K562 (cell line): ENCODE data around the gene NFS1. TPM values are rescaled to one million over a fixed set of nuclear protein-coding genes. Genes with fewer than 3 reads are reported as not detected.
A peak's percentile ranks its signal among the peaks of the same experiment; 100 is the strongest.

ENCODE experiments used
- CBFA2T2 ChIP-seq: fragments of 450-650 bp; conservative IDR thresholded peaks from 2 replicates; pipeline ENCODE4 v1.6.1; 2017; ENCODE audit warnings: mild to moderate bottlenecking
- CBX2 ChIP-seq: fragments of 200-600 bp; sonication (generic); IDR thresholded peaks from one replicate; pipeline ENCODE4 v1.6.1; 2012; ENCODE audit warnings: mild to moderate bottlenecking, low read length, inconsistent platforms; ENCODE audit not compliant: insufficient read depth, poor library complexity, severe bottlenecking
- CCNT2 ChIP-seq: IDR thresholded peaks from 2 replicates; pipeline ENCODE4 v1.6.1; 2011; ENCODE audit warnings: borderline replicate concordance, low read depth, mild to moderate bottlenecking, moderate library complexity, mixed read lengths, low read length; ENCODE audit not compliant: insufficient read length; ENCODE audit errors: extremely low read depth
- CHCHD3 ChIP-seq: fragments of 250-450 bp; sonication (Bioruptor Pico); IDR thresholded peaks from 2 replicates; pipeline ENCODE4 v2.1.2; 2022; ENCODE audit warnings: mild to moderate bottlenecking
- KHSRP ChIP-seq: fragments of 450-650 bp; IDR thresholded peaks from 2 replicates; pipeline ENCODE4 v1.6.1; 2017
- NR2C2 ChIP-seq, 2 experiments: fragments of 200-800 bp in 1 of 2; sonication (Bioruptor generic) in 1 of 2; sonication (generic) in 1 of 2; formaldehyde crosslinking in 1 of 2; IDR thresholded peaks; 2 replicates each; pipeline versions ENCODE4 v1.6.1 to v1.8.0; 2016 to 2022; ENCODE audit warnings: mild to moderate bottlenecking in 1 of 2, missing compliant biosample characterization in 1 of 2, missing genetic modification characterization in 1 of 2, missing genetic modification reagents in 1 of 2
- PHF8 ChIP-seq: fragments of 200-600 bp; sonication (generic); IDR thresholded peaks from 2 replicates; pipeline ENCODE4 v1.6.1; 2012; ENCODE audit warnings: mixed run types, mild to moderate bottlenecking, inconsistent platforms, low read length, moderate library complexity, borderline replicate concordance
- PML ChIP-seq: IDR thresholded peaks from 2 replicates; pipeline ENCODE4 v1.6.1; 2012; ENCODE audit warnings: low read length, inconsistent platforms
- POLR2B ChIP-seq: fragments of 450-650 bp; IDR thresholded peaks from 2 replicates; pipeline ENCODE4 v1.6.1; 2018; ENCODE audit warnings: low read depth; ENCODE audit not compliant: partially characterized antibody
- POU5F1 ChIP-seq: fragments of 150-350 bp; IDR thresholded peaks from 2 replicates; pipeline ENCODE4 v1.6.1; 2014; ENCODE audit warnings: borderline replicate concordance, low read length, low read depth, mild to moderate bottlenecking; ENCODE audit not compliant: partially characterized antibody
- SP2 ChIP-seq: IDR thresholded peaks from 2 replicates; pipeline ENCODE4 v1.6.1; 2011; ENCODE audit warnings: mild to moderate bottlenecking, low read depth, low read length, moderate library complexity; ENCODE audit not compliant: poor library complexity, severe bottlenecking; ENCODE audit errors: extremely low read depth
- ZBED1 ChIP-seq: IDR thresholded peaks from 2 replicates; pipeline ENCODE4 v1.6.1; 2014
- ZNF174 ChIP-seq: fragments of 250-450 bp; sonication (Bioruptor Pico); IDR thresholded peaks from 2 replicates; pipeline ENCODE4 v1.4.0; 2020; ENCODE audit warnings: mild to moderate bottlenecking
- ZNF217 ChIP-seq: sonication (generic); formaldehyde crosslinking; IDR thresholded peaks from 2 replicates; pipeline ENCODE4 v1.8.0; 2022; ENCODE audit warnings: mild to moderate bottlenecking, missing genetic modification reagents
- ZNF445 ChIP-seq: fragments of 250-450 bp; sonication (Bioruptor Pico); IDR thresholded peaks from 2 replicates; pipeline ENCODE4 v1.4.0; 2020; ENCODE audit warnings: low read depth, mild to moderate bottlenecking, moderate library complexity
- polyA plus RNA-seq, 8 experiments: library from polyadenylated mRNA; depleted of rRNA in 4 of 8; stranded (reverse) in 5 of 8; unstranded in 3 of 8; fragments of >200 nt; fragmentation: Nextera tagmentation in 2 of 8; fragmentation: Illumina TruSeq in 1 of 8; extraction: Ambion mirVana in 2 of 8; extraction: Trizol in 1 of 8; gene quantifications; 2 replicates each; pipeline versions ENCODE4 v1.2.1 to v1.2.3, GENCODE V29; 2011 to 2014; ENCODE audit warnings: inconsistent platforms in 1 of 8, missing spikeins in 1 of 8
- total RNA-seq, 7 experiments: library from RNA; depleted of rRNA in 6 of 7; stranded (reverse); fragments of >200 nt in 6 of 7; fragmentation: Illumina TruSeq in 2 of 7; extraction: Trizol in 2 of 7; gene quantifications; 2 replicates each; pipeline versions ENCODE4 v1.2.1 to v1.2.3, GENCODE V29; 2011 to 2021; ENCODE audit warnings: low replicate concordance in 1 of 7
- TF ChIP-seq, protein P1 (sequence below): sonication (generic); formaldehyde crosslinking; IDR thresholded peaks from 2 replicates; pipeline ENCODE4 v1.8.0; 2023; ENCODE audit warnings: mild to moderate bottlenecking, missing genetic modification reagents
- TF ChIP-seq, protein P2 (sequence below): fragments of 450-650 bp; IDR thresholded peaks from 2 replicates; pipeline ENCODE4 v1.6.1; 2018; ENCODE audit not compliant: partially characterized antibody
- TF ChIP-seq, protein P3 (sequence below): fragments of 250-450 bp; sonication (Bioruptor Pico); IDR thresholded peaks from 2 replicates; pipeline ENCODE4 v1.4.0; 2020; ENCODE audit warnings: mild to moderate bottlenecking

NFS1 gene
- total and polyA plus RNA-seq, 9 of the 15 experiments (the other 6 are each of a cell fraction or from before 2014, with no cell fraction given): 11.5 to 84.8 (median 47.1) TPM

DNA sequence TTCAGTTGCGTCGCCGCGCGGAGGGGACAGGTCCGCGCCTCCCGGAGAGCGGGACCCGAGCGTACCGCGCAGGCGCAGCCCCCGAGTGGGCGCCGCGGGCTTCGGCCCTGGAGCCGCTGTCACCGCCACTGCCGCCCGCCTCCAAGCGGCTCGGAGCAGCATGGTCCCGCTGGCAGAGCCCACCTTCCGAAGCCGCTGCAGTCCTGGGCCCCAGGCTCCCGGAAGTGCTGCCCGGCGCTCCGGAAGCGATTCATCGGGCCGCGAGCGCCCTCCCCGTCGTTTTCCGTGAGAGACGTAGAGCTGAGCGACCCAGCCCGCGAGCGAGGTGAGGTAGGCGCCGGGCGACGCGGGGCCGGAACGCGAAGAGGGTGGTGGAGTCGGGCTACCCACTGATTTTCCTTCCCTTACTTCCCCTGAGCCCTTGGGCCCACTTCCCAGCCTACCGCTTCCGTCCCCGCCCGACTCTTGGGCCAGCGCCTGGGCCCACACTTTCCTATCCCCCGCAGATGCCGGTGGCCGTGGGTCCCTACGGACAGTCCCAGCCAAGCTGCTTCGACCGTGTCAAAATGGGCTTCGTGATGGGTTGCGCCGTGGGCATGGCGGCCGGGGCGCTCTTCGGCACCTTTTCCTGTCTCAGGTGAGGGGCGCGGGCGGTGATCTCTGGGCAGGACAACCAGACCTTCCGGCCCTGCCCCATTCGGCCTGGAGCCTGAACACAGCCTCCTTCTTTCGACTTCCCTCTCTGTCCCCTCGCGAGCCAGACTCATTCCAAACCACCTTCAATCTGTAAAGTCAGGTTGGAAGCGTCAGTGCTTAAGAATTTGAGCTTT is at the start of gene NFS1, which contains the start of gene ROMO1 (continued):
- TF ChIP-seq ZNF217 (CRISPR knock-in tag) (no peak), ZBED1 (0 out of 2 replicates have a peak, but pooled peaks have one; percentile 75), CBX2 (no peak), PML (peak; percentile 40), KHSRP (peak; percentile 32; the same call in 1 of the 2 replicates), NR2C2 (CRISPR knock-in tag; IDR thresholded peaks at IDR 0.05) (peak; percentile 99), NR2C2 (tag; IDR thresholded peaks at IDR 0.05) (peak; percentile 100), POLR2B (peak; percentile 60), POU5F1 (peak; percentile 5), CCNT2 (peak; percentile 58), ZNF445 (CRISPR knock-in tag) (no peak), ZNF174 (CRISPR knock-in tag) (no peak), CBFA2T2 (no peak), CHCHD3 (no peak), PHF8 (peak; percentile 98), SP2 (no peak)
- TF ChIP-seq, protein P1, sequence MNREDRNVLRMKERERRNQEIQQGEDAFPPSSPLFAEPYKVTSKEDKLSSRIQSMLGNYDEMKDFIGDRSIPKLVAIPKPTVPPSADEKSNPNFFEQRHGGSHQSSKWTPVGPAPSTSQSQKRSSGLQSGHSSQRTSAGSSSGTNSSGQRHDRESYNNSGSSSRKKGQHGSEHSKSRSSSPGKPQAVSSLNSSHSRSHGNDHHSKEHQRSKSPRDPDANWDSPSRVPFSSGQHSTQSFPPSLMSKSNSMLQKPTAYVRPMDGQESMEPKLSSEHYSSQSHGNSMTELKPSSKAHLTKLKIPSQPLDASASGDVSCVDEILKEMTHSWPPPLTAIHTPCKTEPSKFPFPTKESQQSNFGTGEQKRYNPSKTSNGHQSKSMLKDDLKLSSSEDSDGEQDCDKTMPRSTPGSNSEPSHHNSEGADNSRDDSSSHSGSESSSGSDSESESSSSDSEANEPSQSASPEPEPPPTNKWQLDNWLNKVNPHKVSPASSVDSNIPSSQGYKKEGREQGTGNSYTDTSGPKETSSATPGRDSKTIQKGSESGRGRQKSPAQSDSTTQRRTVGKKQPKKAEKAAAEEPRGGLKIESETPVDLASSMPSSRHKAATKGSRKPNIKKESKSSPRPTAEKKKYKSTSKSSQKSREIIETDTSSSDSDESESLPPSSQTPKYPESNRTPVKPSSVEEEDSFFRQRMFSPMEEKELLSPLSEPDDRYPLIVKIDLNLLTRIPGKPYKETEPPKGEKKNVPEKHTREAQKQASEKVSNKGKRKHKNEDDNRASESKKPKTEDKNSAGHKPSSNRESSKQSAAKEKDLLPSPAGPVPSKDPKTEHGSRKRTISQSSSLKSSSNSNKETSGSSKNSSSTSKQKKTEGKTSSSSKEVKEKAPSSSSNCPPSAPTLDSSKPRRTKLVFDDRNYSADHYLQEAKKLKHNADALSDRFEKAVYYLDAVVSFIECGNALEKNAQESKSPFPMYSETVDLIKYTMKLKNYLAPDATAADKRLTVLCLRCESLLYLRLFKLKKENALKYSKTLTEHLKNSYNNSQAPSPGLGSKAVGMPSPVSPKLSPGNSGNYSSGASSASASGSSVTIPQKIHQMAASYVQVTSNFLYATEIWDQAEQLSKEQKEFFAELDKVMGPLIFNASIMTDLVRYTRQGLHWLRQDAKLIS: no peak; the same call in 1 of the 2 replicates
- TF ChIP-seq, protein P2, sequence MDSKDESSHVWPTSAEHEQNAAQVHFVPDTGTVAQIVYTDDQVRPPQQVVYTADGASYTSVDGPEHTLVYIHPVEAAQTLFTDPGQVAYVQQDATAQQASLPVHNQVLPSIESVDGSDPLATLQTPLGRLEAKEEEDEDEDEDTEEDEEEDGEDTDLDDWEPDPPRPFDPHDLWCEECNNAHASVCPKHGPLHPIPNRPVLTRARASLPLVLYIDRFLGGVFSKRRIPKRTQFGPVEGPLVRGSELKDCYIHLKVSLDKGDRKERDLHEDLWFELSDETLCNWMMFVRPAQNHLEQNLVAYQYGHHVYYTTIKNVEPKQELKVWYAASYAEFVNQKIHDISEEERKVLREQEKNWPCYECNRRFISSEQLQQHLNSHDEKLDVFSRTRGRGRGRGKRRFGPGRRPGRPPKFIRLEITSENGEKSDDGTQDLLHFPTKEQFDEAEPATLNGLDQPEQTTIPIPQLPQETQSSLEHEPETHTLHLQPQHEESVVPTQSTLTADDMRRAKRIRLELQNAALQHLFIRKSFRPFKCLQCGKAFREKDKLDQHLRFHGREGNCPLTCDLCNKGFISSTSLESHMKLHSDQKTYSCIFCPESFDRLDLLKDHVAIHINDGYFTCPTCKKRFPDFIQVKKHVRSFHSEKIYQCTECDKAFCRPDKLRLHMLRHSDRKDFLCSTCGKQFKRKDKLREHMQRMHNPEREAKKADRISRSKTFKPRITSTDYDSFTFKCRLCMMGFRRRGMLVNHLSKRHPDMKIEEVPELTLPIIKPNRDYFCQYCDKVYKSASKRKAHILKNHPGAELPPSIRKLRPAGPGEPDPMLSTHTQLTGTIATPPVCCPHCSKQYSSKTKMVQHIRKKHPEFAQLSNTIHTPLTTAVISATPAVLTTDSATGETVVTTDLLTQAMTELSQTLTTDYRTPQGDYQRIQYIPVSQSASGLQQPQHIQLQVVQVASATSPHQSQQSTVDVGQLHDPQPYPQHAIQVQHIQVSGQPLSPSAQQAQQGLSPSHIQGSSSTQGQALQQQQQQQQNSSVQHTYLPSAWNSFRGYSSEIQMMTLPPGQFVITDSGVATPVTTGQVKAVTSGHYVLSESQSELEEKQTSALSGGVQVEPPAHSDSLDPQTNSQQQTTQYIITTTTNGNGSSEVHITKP: peak; percentile 36
- TF ChIP-seq, protein P3, sequence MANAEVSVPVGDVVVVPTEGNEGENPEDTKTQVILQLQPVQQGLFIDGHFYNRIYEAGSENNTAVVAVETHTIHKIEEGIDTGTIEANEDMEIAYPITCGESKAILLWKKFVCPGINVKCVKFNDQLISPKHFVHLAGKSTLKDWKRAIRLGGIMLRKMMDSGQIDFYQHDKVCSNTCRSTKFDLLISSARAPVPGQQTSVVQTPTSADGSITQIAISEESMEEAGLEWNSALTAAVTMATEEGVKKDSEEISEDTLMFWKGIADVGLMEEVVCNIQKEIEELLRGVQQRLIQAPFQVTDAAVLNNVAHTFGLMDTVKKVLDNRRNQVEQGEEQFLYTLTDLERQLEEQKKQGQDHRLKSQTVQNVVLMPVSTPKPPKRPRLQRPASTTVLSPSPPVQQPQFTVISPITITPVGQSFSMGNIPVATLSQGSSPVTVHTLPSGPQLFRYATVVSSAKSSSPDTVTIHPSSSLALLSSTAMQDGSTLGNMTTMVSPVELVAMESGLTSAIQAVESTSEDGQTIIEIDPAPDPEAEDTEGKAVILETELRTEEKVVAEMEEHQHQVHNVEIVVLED: peak; percentile 76
